Neural progenitor cell (in vitro differentiated cells): ENCODE measurements around the gene CLDN34. TPM values are rescaled to one million over a fixed set of nuclear protein-coding genes. Genes with fewer than 3 reads are reported as not detected.

Experiments used
- DNase-seq: peaks from one replicate; pipeline ENCODE4 v3.0.0-alpha.2; 2016; ENCODE audit warnings: low spot score
- H2AFZ ChIP-seq: fragments of 200-600 bp; sonication (generic); replicated peaks from 2 replicates; pipeline ENCODE4 v1.6.1; 2016; ENCODE audit warnings: antibody characterized with exemption
- H3F3A ChIP-seq: fragments of 200-600 bp; sonication (generic); 2 replicates; pipeline ENCODE4 v1.6.1; 2016; ENCODE audit warnings: antibody characterized with exemption, low read depth
- H3K27ac ChIP-seq: fragments of 200-600 bp; sonication (generic); 2 replicates; pipeline ENCODE4 v1.5.1; 2016; ENCODE audit warnings: mild to moderate bottlenecking
- H3K27me3 ChIP-seq: fragments of 200-600 bp; sonication (generic); 2 replicates; pipeline ENCODE4 v1.6.1; 2016; ENCODE audit warnings: mild to moderate bottlenecking, moderate library complexity
- H3K36me3 ChIP-seq: fragments of 200-600 bp; sonication (generic); 2 replicates; pipeline ENCODE4 v1.5.1; 2016
- H3K4me1 ChIP-seq: fragments of 200-600 bp; sonication (generic); 2 replicates; pipeline ENCODE4 v1.6.1; 2016; ENCODE audit warnings: mixed run types
- H3K4me2 ChIP-seq: fragments of 200-600 bp; sonication (generic); 2 replicates; pipeline ENCODE4 v1.6.1; 2016
- H3K4me3 ChIP-seq: fragments of 200-600 bp; sonication (generic); 2 replicates; pipeline ENCODE4 v1.5.1; 2016
- H3K79me2 ChIP-seq: fragments of 200-600 bp; sonication (generic); 2 replicates; pipeline ENCODE4 v1.6.1; 2016; ENCODE audit warnings: low read depth
- H3K9ac ChIP-seq: fragments of 200-600 bp; sonication (generic); 2 replicates; pipeline ENCODE4 v1.6.1; 2016
- H3K9me3 ChIP-seq: fragments of 200-600 bp; sonication (generic); 2 replicates; pipeline ENCODE4 v1.5.1; 2016; ENCODE audit warnings: low read depth
- H4K20me1 ChIP-seq: fragments of 200-600 bp; sonication (generic); 2 replicates; pipeline ENCODE4 v1.6.1; 2016; ENCODE audit warnings: low read depth
- H3K27ac Mint-ChIP-seq: 3 replicates; pipeline ENCODE4 v1.8.0; 2021; ENCODE audit warnings: mixed read lengths
- H3K27me3 Mint-ChIP-seq: 2 replicates; pipeline ENCODE4 v1.8.0; 2022; ENCODE audit warnings: low read depth, mild to moderate bottlenecking, inconsistent platforms, moderate library complexity, mixed read lengths; ENCODE audit not compliant: insufficient read depth
- H3K36me3 Mint-ChIP-seq: 3 replicates; pipeline ENCODE4 v1.8.0; 2021; ENCODE audit warnings: mixed read lengths
- H3K4me1 Mint-ChIP-seq: 3 replicates; pipeline ENCODE4 v1.8.0; 2021; ENCODE audit warnings: mixed read lengths
- H3K4me3 Mint-ChIP-seq: 3 replicates; pipeline ENCODE4 v1.8.0; 2021; ENCODE audit warnings: mild to moderate bottlenecking, moderate library complexity, mixed read lengths
- H3K9me3 Mint-ChIP-seq: 3 replicates; pipeline ENCODE4 v1.8.0; 2020; ENCODE audit warnings: mixed read lengths
- EZH2 ChIP-seq: fragments of 200-600 bp; sonication (generic); IDR thresholded peaks from 2 replicates; pipeline ENCODE4 v1.6.1; 2017; ENCODE audit warnings: antibody characterized with exemption, mild to moderate bottlenecking, moderate library complexity
- EZH2phosphoT487 ChIP-seq: fragments of 200-600 bp; sonication (generic); IDR thresholded peaks from 2 replicates; pipeline ENCODE4 v1.6.1; 2017; ENCODE audit warnings: antibody characterized with exemption
- total RNA-seq: library from RNA; depleted of rRNA; stranded (reverse); fragments of >200 nt; gene quantifications from 2 replicates; pipeline ENCODE4 v1.2.3, GENCODE V29; 2015; ENCODE audit warnings: low replicate concordance
- TF ChIP-seq, protein P1 (sequence below): fragments of 200-600 bp; sonication (generic); IDR thresholded peaks from 2 replicates; pipeline ENCODE4 v1.5.1; 2017; ENCODE audit warnings: antibody characterized with exemption, mild to moderate bottlenecking

Gene CLDN34
- total RNA-seq, 1 donor from 2014 or later: not detected

DNA sequence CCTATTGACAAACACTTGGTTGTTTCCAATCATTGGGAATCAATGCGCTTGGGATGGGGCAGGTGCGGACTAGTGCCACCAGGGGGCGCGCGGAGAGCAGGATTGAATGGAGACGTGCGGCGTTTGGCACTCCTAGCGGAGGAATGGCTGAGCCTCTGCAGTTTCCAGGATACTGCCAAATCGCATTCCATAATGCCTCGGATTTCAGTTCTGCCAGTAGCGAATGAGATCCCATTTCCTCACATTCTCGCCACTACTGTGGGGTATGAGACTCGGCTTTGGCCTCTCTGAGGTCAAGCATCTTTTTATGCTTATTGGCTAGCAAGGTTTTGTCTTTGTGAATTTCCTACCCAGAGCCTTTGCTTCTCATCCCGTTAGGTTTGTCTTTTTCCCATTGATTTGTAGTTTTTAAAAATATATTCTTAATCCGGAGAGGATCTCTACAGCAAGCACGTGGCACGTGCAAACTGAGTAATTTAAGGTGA, 28.7 kb downstream of the CLDN34 start:
- Histone ChIP-seq H3K79me2 (no peaks in the 10 kb centered on the region), H3K4me3 (no peak overlapping the region), H3K27me3 (no peaks in the 10 kb centered on the region), H4K20me1 (no peaks in the 10 kb centered on the region), H3F3A (no peaks in the 10 kb centered on the region), H2AFZ (no peak overlapping the region), H3K36me3 (no peaks in the 10 kb centered on the region), H3K27ac (no peak overlapping the region), H3K4me2 (no peak overlapping the region), H3K9ac (no peak overlapping the region), H3K9me3 (peaks cover 10% of the 10 kb centered on the region), H3K4me1 (no peaks in the 10 kb centered on the region)
- no peak overlapping the region for H3K4me3 Mint-ChIP-seq
- peaks cover 4% of the 10 kb centered on the region for H3K36me3 Mint-ChIP-seq
- no peak overlapping the region for H3K27ac Mint-ChIP-seq
- H3K9me3 Mint-ChIP-seq: peaks cover 35% of the 10 kb centered on the region
- H3K27me3 Mint-ChIP-seq: peaks cover 2% of the 10 kb centered on the region
- peak; percentile 84 for DNase-seq
- H3K4me1 Mint-ChIP-seq: no peaks in the 10 kb centered on the region
- TF ChIP-seq, protein P1, sequence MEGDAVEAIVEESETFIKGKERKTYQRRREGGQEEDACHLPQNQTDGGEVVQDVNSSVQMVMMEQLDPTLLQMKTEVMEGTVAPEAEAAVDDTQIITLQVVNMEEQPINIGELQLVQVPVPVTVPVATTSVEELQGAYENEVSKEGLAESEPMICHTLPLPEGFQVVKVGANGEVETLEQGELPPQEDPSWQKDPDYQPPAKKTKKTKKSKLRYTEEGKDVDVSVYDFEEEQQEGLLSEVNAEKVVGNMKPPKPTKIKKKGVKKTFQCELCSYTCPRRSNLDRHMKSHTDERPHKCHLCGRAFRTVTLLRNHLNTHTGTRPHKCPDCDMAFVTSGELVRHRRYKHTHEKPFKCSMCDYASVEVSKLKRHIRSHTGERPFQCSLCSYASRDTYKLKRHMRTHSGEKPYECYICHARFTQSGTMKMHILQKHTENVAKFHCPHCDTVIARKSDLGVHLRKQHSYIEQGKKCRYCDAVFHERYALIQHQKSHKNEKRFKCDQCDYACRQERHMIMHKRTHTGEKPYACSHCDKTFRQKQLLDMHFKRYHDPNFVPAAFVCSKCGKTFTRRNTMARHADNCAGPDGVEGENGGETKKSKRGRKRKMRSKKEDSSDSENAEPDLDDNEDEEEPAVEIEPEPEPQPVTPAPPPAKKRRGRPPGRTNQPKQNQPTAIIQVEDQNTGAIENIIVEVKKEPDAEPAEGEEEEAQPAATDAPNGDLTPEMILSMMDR: peak; percentile 77
- no peak for TF ChIP-seq EZH2

DNA sequence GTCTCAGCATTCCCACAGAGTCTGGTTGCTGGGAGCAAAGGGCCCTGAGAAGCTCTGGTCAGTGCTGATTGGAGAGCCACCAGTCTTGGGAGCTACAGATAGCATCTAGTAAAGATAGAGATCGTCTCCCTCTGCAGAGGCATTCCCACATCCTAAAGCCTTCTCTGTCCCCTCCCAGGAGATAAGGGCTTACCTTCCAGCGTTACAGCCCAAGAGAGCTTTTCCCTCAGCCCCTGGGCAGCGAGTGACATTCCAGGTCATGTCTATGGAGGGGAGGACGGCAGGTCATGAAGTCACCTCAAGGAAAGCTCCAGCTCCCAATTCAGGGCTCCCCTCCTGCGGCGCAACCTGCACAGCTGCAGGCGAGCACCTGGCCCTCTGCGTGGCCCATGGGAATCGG, 29.9 kb downstream of the CLDN34 start:
- Histone ChIP-seq H3K4me3 (no peak overlapping the region), H3K4me1 (no peaks in the 10 kb centered on the region), H3K27ac (no peak overlapping the region), H2AFZ (no peak overlapping the region), H3K9ac (no peak overlapping the region), H3K79me2 (no peaks in the 10 kb centered on the region), H3K9me3 (peaks cover 10% of the 10 kb centered on the region), H3K36me3 (no peaks in the 10 kb centered on the region), H4K20me1 (no peaks in the 10 kb centered on the region), H3K27me3 (no peaks in the 10 kb centered on the region), H3F3A (no peaks in the 10 kb centered on the region), H3K4me2 (no peak overlapping the region)
- Mint-ChIP-seq H3K36me3 (peaks cover 2% of the 10 kb centered on the region), H3K9me3 (peaks cover 30% of the 10 kb centered on the region), H3K27me3 (peaks cover 2% of the 10 kb centered on the region), H3K4me3 (no peak overlapping the region), H3K4me1 (no peaks in the 10 kb centered on the region), H3K27ac (no peak overlapping the region)
- no peak for DNase-seq
- TF ChIP-seq, protein P1: no peak
- TF ChIP-seq EZH2 (no peak), EZH2phosphoT487 (no peak)

DNA sequence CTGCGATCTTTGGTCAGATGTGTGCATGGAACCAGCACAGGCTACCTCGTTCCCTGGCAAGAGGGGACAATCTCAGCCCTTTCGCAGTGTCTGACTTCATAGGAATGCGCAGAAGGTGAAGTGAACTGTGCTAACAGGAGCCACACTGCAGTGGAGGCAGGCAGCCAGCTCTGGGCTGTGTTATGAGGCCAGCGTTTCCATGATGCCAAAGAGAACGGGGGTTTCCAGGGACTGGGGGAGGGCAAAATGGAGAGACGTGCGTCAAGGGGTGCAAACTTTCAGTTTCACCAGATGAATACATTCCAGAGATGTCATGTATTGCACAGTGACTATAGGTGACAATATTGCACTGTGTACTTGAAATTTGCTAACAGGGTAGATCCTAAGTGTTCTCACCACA, 30.4 kb downstream of the CLDN34 start:
- H3K4me3 Mint-ChIP-seq: no peak overlapping the region
- peaks cover 2% of the 10 kb centered on the region for H3K36me3 Mint-ChIP-seq
- H3K4me2 ChIP-seq: no peak overlapping the region
- H3K4me3 ChIP-seq: no peak overlapping the region
- no peak overlapping the region for H3K9ac ChIP-seq
- peaks cover 2% of the 10 kb centered on the region for H3K27me3 Mint-ChIP-seq
- peaks cover 27% of the 10 kb centered on the region for H3K9me3 Mint-ChIP-seq
- no peak overlapping the region for H2AFZ ChIP-seq
- H3K27me3 ChIP-seq: no peaks in the 10 kb centered on the region
- H3K27ac ChIP-seq: no peak overlapping the region
- H3F3A ChIP-seq: no peaks in the 10 kb centered on the region
- H4K20me1 ChIP-seq: no peaks in the 10 kb centered on the region
- TF ChIP-seq EZH2 (no peak), EZH2phosphoT487 (no peak)
- TF ChIP-seq, protein P1: no peak
- H3K36me3 ChIP-seq: no peaks in the 10 kb centered on the region
- peaks cover 10% of the 10 kb centered on the region for H3K9me3 ChIP-seq
- no peak for DNase-seq
- no peaks in the 10 kb centered on the region for H3K4me1 ChIP-seq
- H3K27ac Mint-ChIP-seq: no peak overlapping the region
- no peaks in the 10 kb centered on the region for H3K4me1 Mint-ChIP-seq
- H3K79me2 ChIP-seq: no peaks in the 10 kb centered on the region
